Kasumi-1 (cell line): ENCODE data around the gene NCAM1.

Experiments
- DNase-seq, 2 experiments: peaks; one replicate each; lab custom pipeline; 2025; lab: John Stamatoyannopoulos, UW

NCAM1 gene

GRCh38 chr11:113202431-113202830 is 241.2 kb downstream of the NCAM1 start:
- no peak for DNase-seq

GRCh38 chr11:113203141-113203753 is 242.0 kb downstream of the NCAM1 start:
- no peak for DNase-seq

- no peak for DNase-seq
These were observed 243.1 kb downstream of the NCAM1 start for GRCh38 chr11:113204280-113204679.

DNA sequence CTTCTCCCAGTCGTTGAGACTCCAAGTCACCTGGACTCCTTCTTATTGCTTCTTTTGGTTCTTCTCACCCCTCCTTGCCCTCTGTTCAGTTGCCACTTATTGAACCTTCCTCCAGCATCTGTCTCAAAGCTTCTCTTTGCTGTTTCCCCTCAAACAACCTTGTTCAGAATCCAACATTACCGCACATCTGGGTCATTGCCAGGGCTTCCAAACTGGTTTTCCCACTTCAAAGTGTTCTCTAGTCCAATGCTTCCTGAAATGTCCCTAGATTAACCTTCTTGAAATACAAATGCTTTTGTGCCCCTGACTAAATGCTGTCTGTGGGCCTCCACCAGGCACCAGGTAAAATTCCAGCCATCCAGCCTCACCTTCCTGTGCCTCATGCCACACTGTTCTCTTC is 252.3 kb downstream of the NCAM1 start:
- no peak for DNase-seq

GRCh38 chr11:113222241-113222640 is 261.0 kb downstream of the NCAM1 start:
- no peak for DNase-seq

GRCh38 chr11:113234888-113235287 is 273.7 kb downstream of the NCAM1 start:
- no peak for DNase-seq

- no peak for DNase-seq
These were observed 276.0 kb downstream of the NCAM1 start for GRCh38 chr11:113237261-113237660.

DNA sequence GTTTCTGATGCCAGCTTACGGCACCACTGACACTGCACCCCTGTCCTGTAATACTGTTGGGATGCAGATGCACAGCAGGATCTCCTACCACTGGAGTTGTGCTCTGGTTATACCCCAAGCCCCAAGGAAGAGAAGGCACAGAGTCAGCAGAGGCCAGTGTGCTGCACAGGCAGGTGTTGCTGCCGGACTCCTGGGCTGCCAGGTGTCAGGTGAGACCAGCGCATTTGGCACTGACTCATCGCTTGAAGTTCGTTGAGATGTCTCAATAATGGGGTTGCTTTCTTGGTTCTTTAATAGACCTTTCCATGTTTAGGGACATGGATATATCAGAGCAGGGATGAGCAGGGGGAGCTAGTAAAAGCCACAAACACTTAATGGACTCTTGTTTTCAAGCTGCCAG is 277.5 kb downstream of the NCAM1 start:
- no peak for DNase-seq

GRCh38 chr11:113240389-113240788 is 279.2 kb downstream of the NCAM1 start:
- no peak for DNase-seq

DNA sequence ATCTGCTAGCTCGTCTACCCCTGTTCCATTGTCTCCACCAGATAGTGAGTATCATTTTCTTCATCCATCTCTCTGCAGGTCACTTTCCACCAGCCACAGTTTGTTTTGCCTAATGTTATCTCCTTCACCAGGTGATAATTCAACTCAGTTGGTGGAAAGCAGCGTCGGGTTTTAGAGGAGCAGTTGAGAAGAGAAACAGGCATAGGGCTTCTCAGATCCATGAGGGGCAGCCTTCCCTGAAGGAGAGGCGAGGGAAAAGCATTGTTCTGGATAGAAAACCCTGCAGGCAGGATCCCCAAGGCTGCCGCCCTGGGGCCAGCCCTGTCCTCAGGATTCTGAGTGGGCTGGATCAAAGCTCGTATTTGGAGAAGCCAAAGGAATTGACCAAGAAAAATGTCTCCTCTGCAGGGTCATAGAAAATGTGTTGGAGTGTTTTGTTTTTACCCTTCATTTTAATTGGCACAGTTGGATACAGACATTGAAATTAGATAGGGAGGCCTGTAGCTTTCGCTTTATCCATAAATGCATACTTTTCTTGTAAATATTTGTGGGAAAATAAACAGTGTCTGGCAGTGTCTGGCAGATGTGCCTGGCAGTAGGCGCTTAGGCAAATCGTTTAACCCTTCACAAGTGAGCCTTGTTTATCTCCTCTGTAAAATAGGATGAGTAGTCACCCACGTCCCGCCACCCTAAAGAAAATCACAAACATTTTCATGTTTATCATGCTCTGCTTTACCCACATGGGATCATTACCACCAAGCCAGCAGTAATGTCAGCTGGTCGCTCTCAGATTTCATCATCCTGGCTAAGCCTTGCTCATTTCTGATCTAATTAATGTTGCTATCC is 279.8 kb downstream of the NCAM1 start:
- no peak for DNase-seq

DNA sequence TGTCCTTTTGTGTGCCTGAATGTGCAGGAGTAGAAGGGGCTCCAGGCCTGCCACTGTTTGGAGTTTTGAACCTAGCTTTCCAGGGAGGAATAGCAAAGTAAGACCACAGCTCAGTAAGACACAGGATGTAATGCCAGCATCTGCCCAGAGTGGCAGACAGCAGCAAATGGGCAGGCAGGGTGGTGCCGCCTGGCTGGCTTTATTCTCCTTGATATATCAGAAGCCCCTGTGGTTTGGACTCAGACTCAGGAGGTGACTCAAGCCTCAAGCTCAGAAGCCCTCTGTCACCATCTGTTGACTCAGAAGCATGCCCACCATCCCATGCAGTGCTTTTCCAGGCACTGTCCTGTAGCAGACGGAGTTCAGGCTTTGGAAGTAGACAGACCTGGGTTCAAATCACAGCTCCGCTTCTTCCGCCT is 280.4 kb downstream of the NCAM1 start:
- DNase-seq: no peak

GRCh38 chr11:113242060-113242459 is 280.8 kb downstream of the NCAM1 start:
- no peak for DNase-seq

GRCh38 chr11:113242767-113243397 is 281.7 kb downstream of the NCAM1 start:
- DNase-seq: no peak

DNA sequence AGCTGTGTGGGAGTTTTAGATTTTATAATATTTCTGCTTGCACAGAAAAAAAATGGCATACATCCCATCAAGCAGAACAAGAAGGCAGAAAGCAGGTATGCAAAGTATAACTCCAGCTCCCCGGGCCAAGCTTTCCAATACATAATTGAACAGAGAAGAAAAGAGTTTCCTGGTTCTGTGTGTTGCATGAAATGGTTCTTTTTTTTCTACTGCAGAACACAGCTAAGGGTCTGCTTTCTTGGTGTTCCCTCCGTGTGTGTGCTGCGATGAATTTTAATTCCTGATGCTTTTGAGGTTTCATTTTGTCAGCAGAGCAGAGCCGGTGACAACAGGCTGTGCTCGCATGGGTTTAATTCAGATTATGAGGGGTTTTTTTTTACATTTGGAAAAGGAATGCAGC is 282.5 kb downstream of the NCAM1 start:
- DNase-seq: no peak

DNA sequence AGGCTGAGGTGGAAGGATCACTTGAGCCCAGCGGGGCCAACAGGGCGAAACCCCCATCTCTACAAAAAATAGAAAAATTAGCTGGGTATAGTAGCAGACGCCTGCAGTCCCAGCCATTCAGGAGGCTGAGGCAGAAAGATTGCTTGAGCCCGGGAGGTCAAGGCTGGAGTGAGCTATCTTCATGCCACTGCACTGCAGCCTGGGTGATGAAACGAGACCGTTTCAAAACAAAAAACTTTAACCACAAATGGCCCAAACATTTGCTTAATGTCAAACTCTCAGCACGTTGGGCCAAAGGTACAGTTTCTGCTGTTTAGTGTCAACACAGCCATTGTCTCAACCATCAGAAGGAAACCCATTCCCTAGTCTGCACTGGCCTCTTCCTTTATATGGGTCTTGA is 284.0 kb downstream of the NCAM1 start:
- DNase-seq: no peak

GRCh38 chr11:113247221-113247620 is 286.0 kb downstream of the NCAM1 start:
- no peak for DNase-seq

GRCh38 chr11:113247966-113248365 is 286.7 kb downstream of the NCAM1 start:
- no peak for DNase-seq

DNA sequence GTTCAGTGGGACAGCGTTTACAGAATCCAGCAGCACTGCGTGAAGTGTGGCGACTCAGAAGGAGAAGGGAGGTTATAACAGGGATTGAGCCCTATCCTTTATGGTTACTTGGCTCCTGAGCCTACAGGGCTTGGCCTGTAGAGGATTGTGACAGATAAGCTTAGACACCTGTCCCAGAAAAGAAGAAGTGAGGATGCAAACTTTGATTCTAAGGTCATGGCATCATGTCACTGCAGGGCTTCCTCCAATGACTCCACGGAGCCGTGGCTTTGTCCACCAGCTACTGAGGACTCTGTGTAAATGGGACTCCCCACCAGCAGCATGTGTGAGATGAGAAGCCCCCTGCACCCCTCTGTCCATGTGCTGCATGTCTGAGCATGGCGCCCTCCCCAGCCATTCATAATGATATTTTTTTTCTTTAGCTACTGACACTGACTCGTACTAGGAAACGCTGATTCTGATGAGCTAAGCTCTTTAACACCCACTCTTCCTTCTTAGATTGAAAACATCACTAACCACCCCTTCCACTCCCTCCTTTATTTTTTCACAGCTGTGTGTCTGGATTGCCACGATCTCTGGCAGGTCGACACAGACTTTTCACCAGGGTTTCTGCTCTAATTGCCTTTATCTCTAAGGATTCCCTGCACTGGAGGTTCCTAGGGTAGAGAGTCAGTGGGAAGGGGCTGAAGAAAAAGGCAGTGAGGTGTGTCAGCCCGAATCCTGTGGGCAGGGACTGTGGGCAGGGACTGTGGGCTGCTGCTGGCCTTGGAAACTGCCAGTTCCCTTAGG is 287.7 kb downstream of the NCAM1 start:
- no peak for DNase-seq

DNA sequence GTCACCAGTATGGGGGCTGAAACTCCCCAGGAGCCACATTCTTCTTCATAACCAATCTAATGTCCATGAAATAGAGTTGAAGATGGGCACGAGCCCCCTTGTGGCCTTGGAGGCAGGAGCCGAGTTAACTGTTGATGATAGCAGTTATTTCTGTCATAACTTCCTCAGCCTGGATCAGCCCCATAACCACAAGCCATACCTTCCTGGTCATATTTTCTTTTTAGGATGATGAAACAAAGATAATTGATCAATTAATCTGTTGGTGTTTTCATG is 288.2 kb downstream of the NCAM1 start:
- no peak for DNase-seq

- no peak for DNase-seq
These were observed 288.6 kb downstream of the NCAM1 start for GRCh38 chr11:113249786-113250185.

DNA sequence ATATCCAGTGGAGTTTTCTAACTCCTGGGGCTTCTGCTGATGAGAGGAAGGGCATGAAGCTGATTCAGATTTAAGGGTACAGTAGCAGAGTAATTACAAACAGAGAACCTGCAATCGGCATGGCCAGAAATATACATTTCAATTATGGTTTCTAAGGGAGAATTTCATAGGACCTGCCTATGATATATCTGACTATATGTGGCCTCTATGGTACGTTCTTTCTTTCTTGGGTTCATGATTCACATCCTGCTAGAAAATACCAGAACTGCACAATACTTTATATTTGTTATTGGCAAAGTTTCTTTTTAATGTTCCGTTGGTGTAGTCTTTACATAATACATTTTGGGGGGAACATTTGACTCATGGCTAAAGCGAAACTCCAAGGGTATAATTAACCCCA is 290.1 kb downstream of the NCAM1 start:
- DNase-seq: no peak

DNA sequence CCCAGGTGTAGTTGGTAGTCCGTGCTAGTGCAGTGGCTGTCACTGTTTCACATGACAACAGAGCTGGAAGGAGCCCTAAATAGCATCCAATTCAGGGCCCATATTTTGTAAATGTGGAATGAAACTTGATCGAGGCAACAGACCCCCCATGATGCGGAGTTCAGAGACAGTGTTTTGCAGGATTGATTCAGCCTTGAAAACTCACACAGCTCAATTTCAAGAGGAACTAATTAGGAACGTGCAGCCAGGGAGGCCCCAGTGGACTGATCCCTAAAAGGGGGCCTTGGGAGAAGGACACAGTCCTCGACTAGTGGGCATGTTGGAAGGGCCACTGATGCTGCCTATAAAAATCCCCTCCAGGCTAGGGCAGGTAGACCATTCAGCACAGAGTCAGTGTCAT is 292.2 kb downstream of the NCAM1 start:
- no peak for DNase-seq

GRCh38 chr11:113255096-113255495 is 293.9 kb downstream of the NCAM1 start:
- DNase-seq: no peak
